ENCODE data around the gene ZNF648. TPM values are rescaled to one million over a fixed set of nuclear protein-coding genes. Genes with fewer than 3 reads are reported as not detected.

The ZNF648 gene
- total and polyA plus RNA-seq, 10 of the 15 experiments (the other 5 are each of a cell fraction or from before 2014, with no cell fraction given) = 0.05 TPM; not detected in 9

GRCh38 chr1:182029379-182030331 lies 31.9 kb downstream of the ZNF648 start (continued):
- TF ChIP-seq RBBP5 (conservative IDR thresholded peaks at IDR 0.05) = no peak
- TF ChIP-seq SMAD5 (IDR thresholded peaks at IDR 0.05; ENCODE audit: low read depth) = 0 out of 2 replicates have a peak, but pooled peaks have one; percentile 67
- TF ChIP-seq, protein P1, sequence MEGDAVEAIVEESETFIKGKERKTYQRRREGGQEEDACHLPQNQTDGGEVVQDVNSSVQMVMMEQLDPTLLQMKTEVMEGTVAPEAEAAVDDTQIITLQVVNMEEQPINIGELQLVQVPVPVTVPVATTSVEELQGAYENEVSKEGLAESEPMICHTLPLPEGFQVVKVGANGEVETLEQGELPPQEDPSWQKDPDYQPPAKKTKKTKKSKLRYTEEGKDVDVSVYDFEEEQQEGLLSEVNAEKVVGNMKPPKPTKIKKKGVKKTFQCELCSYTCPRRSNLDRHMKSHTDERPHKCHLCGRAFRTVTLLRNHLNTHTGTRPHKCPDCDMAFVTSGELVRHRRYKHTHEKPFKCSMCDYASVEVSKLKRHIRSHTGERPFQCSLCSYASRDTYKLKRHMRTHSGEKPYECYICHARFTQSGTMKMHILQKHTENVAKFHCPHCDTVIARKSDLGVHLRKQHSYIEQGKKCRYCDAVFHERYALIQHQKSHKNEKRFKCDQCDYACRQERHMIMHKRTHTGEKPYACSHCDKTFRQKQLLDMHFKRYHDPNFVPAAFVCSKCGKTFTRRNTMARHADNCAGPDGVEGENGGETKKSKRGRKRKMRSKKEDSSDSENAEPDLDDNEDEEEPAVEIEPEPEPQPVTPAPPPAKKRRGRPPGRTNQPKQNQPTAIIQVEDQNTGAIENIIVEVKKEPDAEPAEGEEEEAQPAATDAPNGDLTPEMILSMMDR (IDR thresholded peaks at IDR 0.05 in 2 of 3, conservative IDR thresholded peaks at IDR 0.05 in 1 of 3; ENCODE audit: control insufficient read depth in 2 of 3, extremely low read depth in 1 of 3, insufficient read depth in 1 of 3, low read depth in 3 of 3, low read length in 3 of 3) = peak; percentile 20 to 44 (median 30); a peak in 3 of 6 replicates
- TF ChIP-seq, protein P2, sequence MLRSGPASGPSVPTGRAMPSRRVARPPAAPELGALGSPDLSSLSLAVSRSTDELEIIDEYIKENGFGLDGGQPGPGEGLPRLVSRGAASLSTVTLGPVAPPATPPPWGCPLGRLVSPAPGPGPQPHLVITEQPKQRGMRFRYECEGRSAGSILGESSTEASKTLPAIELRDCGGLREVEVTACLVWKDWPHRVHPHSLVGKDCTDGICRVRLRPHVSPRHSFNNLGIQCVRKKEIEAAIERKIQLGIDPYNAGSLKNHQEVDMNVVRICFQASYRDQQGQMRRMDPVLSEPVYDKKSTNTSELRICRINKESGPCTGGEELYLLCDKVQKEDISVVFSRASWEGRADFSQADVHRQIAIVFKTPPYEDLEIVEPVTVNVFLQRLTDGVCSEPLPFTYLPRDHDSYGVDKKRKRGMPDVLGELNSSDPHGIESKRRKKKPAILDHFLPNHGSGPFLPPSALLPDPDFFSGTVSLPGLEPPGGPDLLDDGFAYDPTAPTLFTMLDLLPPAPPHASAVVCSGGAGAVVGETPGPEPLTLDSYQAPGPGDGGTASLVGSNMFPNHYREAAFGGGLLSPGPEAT (IDR thresholded peaks at IDR 0.05; ENCODE audit: low read depth) = peak; percentile 81
- TF ChIP-seq SRF (IDR thresholded peaks at IDR 0.05; ENCODE audit: low read depth in 2 of 2, low read length in 2 of 2) = 0 out of 4 replicates have a peak, but pooled peaks of 1 of the 2 experiments have one; percentile 4
- TF ChIP-seq, protein P3, sequence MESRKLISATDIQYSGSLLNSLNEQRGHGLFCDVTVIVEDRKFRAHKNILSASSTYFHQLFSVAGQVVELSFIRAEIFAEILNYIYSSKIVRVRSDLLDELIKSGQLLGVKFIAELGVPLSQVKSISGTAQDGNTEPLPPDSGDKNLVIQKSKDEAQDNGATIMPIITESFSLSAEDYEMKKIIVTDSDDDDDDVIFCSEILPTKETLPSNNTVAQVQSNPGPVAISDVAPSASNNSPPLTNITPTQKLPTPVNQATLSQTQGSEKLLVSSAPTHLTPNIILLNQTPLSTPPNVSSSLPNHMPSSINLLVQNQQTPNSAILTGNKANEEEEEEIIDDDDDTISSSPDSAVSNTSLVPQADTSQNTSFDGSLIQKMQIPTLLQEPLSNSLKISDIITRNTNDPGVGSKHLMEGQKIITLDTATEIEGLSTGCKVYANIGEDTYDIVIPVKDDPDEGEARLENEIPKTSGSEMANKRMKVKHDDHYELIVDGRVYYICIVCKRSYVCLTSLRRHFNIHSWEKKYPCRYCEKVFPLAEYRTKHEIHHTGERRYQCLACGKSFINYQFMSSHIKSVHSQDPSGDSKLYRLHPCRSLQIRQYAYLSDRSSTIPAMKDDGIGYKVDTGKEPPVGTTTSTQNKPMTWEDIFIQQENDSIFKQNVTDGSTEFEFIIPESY (IDR thresholded peaks at IDR 0.05) = no peak
- peak; percentile 55; the same call in 1 of the 2 replicates for TF ChIP-seq HDGF (IDR thresholded peaks at IDR 0.05)
- TF ChIP-seq, protein P4, sequence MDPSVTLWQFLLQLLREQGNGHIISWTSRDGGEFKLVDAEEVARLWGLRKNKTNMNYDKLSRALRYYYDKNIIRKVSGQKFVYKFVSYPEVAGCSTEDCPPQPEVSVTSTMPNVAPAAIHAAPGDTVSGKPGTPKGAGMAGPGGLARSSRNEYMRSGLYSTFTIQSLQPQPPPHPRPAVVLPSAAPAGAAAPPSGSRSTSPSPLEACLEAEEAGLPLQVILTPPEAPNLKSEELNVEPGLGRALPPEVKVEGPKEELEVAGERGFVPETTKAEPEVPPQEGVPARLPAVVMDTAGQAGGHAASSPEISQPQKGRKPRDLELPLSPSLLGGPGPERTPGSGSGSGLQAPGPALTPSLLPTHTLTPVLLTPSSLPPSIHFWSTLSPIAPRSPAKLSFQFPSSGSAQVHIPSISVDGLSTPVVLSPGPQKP (IDR thresholded peaks at IDR 0.05; ENCODE audit: low read depth, low read length) = peak; percentile 23; the same call in 1 of the 2 replicates
- TF ChIP-seq CREB1 (IDR thresholded peaks at IDR 0.05; ENCODE audit: low read depth) = peak; percentile 46; the same call in 1 of the 2 replicates
- TF ChIP-seq ZNF24 (IDR thresholded peaks at IDR 0.05) = no peak
- peak; percentile 78 for TF ChIP-seq RUNX3 (IDR thresholded peaks at IDR 0.05; ENCODE audit: low read length)
- TF ChIP-seq KLF5 (IDR thresholded peaks at IDR 0.05; ENCODE audit: partially characterized antibody) = peak; percentile 20
- TF ChIP-seq IKZF2 (IDR thresholded peaks at IDR 0.05) = peak; percentile 57 to 69; a peak in 3 of 4 replicates
- peak; percentile 75; the same call in 1 of the 2 replicates for TF ChIP-seq GATAD2B (conservative IDR thresholded peaks at IDR 0.05; ENCODE audit: low read depth)
- TF ChIP-seq NR2F1 (conservative IDR thresholded peaks at IDR 0.05) = peak; percentile 61
- no peak for TF ChIP-seq MYC (IDR thresholded peaks at IDR 0.05; ENCODE audit: insufficient read depth, insufficient read length, insufficient replicate concordance, low read length, severe bottlenecking)
- TF ChIP-seq POLR2A (IDR thresholded peaks at IDR 0.05; ENCODE audit: low read depth, low read length) = peak; percentile 91
- TF ChIP-seq PBX3 (IDR thresholded peaks at IDR 0.05; ENCODE audit: insufficient replicate concordance, low read depth, low read length) = peak; percentile 93
- TF ChIP-seq EGR1 (IDR thresholded peaks at IDR 0.05; ENCODE audit: borderline replicate concordance in 1 of 2, low read depth in 2 of 2, low read length in 2 of 2) = peak in 1 of 2 experiments; percentile 29; a peak in 1 of 3 replicates

All from GM12878 (cell line).